Cardiac fibroblast (primary cell): Measurements from ENCODE around the gene ARNT2.
A peak's percentile ranks its signal among the peaks of the same experiment; 100 is the strongest.

Experiments used
- DNase-seq, 2 donors: peaks; one replicate each; pipeline versions ENCODE4 v3.0.0 to v3.0.0-alpha.2; 2010; ENCODE audit warnings: low read depth in 2 of 2
- H3K4me3 ChIP-seq, 2 donors: replicated peaks in 1 of 2; 1 replicate in 1 of 2; 2 replicates in 1 of 2; pipeline ENCODE4 v1.5.1; 2011; ENCODE audit warnings: low read depth in 2 of 2, low read length in 2 of 2, mild to moderate bottlenecking in 2 of 2, moderate library complexity in 1 of 2
- CTCF ChIP-seq: IDR thresholded peaks from one replicate; pipeline ENCODE4 v1.5.1; 2011; ENCODE audit warnings: low read depth, mild to moderate bottlenecking, low read length, inconsistent platforms

The ARNT2 gene

GRCh38 chr15:80572337-80572736 is 168.2 kb downstream of the ARNT2 start:
- no peak for TF ChIP-seq CTCF
- DNase-seq, result no peak
- H3K4me3 ChIP-seq, result no peak overlapping the region

- H3K4me3 ChIP-seq, result no peak overlapping the region
- DNase-seq, result no peak
- TF ChIP-seq CTCF, result no peak
These were observed 169.4 kb downstream of the ARNT2 start for GRCh38 chr15:80573606-80574005.

- DNase-seq, result peak in 1 of 2 donors; percentile 21
- H3K4me3 ChIP-seq, result no peak overlapping the region
- TF ChIP-seq CTCF, result no peak
These were observed 170.4 kb downstream of the ARNT2 start for GRCh38 chr15:80574590-80574989.

- TF ChIP-seq CTCF, result no peak
- no peak for DNase-seq
These were observed 172.4 kb downstream of the ARNT2 start for GRCh38 chr15:80576519-80577090.

GRCh38 chr15:80577552-80578205 is 173.5 kb downstream of the ARNT2 start:
- no peak overlapping the region for H3K4me3 ChIP-seq
- no peak for DNase-seq
- no peak for TF ChIP-seq CTCF

More at GRCh38 chr15:80576519-80577090, 172.4 kb downstream of the ARNT2 start:
- no peak overlapping the region for H3K4me3 ChIP-seq

GRCh38 chr15:80578206-80578595 is 174.0 kb downstream of the ARNT2 start:
- no peak for DNase-seq
- TF ChIP-seq CTCF, result no peak
- no peak overlapping the region for H3K4me3 ChIP-seq

- TF ChIP-seq CTCF, result no peak
- DNase-seq, result no peak
- H3K4me3 ChIP-seq, result no peak overlapping the region
These were observed 174.7 kb downstream of the ARNT2 start for GRCh38 chr15:80578871-80579270.
